Activated CD4-positive, alpha-beta T cell treated with anti-CD3 and anti-CD28 coated beads, Interleukin-2, amount 50 U/mL, for 1 hour (primary cell): ENCODE results near the gene PROK1.
A peak's percentile ranks its signal among the peaks of the same experiment; 100 is the strongest.

Experiments used
- DNase-seq: peaks from one replicate; pipeline ENCODE4 v3.0.0-alpha.2; 2020

PROK1 gene

GRCh38 chr1:110490791-110491451, 40.0 kb downstream of the PROK1 start:
- DNase-seq = no peak

- DNase-seq = no peak
These were observed 41.6 kb downstream of the PROK1 start for GRCh38 chr1:110492573-110492972.

- DNase-seq = no peak
These were observed 42.2 kb downstream of the PROK1 start for GRCh38 chr1:110493059-110493699.

- DNase-seq = no peak
These were observed 43.1 kb downstream of the PROK1 start for GRCh38 chr1:110494036-110494435.

DNA sequence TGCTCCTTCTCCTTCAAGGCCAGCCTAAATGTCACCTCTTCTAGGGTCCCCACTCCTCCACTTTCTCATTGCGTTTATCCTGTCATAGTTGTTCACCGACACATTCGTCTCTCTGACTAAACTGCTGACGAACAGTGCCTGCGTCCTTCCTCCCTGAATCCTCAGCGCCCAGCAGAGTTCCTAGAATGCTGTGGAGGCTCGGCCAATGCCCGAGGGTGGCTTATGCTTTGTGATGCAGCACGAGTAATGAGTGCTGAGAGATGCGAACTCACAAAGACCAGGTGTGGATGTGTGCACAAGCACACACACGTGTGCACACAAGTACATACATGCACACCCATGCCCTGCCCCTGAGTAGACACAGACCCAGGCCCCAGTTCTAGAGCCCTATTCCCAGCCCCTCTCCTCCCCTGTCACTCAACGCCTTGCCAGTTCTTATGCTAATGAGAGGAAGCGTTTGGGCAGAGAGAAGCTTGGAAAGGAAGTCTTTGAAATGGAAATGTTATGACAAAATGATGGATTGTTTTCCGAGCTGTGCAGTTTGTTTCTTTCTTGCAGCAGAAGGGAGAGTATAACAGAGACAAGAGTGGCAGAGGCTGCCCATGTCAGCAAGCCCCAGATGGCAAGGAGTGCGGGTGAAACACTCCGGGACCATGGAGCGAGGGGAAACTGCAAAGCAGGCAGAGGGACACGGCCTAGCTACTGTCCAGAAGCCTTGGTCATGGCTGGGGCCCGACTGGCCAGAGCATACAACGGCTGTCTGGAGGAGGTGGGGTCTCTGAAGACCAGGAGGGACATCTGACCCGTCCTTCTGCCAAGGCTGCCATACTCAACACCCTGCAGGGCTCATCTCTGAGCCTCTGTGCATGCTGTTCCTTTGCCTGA, 43.8 kb downstream of the PROK1 start:
- no peak for DNase-seq

GRCh38 chr1:110495926-110496600, 45.1 kb downstream of the PROK1 start:
- peak; percentile 77 for DNase-seq

GRCh38 chr1:110498270-110498669, 47.3 kb downstream of the PROK1 start:
- DNase-seq = no peak

DNA sequence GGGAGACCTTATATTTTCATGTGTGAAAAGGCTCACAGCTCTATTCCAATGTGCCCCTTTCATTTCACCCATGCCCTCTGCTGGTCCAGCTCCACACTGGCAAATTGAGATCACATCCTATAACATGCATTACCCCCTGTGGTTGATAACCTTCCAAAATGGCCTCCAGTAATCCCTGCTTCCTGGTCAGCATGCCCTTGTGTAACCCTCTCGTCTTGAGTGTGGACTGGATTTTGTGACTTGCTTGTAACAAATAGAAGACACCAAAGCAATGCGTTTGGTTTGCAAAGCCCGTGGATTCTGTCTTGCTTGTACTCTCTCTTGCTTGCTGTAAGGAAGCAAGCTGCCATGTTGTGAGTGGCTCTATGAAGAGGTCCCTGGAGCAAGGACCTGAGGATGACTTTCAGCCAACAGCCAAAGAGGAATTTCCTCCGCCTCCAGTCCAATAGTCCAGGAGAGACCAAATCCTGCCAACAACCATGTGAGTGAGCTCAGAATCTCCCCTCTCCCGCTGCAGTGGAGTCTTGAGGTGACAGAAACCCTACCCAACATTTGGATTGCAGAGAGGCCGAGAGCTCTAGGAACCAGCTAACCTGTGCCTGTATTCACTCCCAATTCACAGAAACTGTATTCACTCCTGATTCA, 50.7 kb downstream of the PROK1 start:
- no peak for DNase-seq

DNA sequence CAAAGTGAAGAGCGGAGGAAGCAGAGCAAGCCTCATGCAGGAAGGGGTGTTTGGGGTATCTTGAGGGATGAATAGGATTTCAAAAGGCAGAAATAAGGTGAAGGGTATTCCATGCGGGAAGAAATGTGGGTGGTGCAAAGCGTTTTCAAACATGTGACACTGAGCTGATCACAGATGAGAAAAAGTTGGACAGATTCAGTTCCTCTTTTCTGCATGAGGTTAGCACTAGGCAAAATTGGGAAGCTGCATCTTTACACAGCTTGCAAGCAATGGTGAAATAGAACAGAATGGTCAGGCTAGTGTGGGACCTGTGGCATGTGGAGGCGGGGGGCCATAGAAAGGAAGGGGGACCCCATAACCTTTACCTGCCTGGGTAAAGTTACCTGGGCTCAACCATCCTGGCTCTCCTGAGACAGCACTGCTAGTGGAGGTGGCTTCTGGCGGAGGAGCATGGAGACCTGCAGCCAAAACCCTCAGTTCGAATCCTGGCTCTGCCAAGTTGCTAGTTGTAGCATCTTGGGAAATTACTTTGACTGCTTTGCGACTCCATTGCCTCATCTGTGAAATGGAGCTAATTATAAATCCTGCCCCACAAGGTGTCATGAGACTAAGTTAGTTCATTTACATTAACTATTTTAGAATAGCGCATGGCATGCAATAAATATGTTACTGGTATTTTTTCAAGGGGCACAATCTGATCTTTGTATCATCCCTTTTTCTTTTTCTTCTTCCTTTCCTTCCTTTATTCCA, 51.6 kb downstream of the PROK1 start:
- no peak for DNase-seq

- DNase-seq = no peak
These were observed 52.5 kb downstream of the PROK1 start for GRCh38 chr1:110503471-110503870.

DNA sequence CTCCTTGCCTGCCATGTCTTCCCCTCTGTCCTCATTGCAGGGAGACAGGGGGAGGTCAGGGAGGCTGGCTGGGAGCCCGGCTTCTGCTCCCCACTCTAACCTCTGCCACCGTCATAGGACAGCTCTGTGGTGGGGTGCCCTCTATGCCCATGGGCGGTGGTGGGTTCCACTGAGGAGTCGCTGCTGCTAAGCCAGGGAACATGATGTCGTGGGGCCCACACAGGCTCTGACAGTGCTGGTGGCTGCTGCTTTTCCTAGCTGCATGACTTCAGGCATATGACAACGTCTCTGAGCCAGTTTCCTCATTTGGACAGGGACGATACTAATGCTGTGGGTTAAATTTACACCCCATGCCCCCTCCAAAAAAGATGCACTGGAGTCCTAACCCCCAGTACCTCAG, 53.3 kb downstream of the PROK1 start:
- no peak for DNase-seq

DNA sequence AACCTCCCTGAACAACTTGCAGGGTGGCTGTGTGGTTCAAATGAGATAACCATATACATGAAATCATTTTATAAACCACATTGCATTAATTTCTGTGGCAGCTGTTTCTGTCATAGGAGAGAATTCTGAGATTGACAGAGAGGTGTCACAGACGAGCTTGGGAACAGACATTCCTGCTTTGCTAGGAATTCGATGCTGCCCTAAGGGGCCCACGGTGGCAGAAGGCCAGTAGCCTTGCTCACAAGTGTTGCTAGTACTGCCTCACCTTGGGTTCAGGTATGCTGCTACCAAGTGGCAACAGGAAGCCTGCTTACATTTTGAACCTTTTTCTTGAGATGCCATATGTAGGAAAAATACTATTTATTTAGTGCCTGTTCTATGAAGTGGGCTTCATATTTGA, 54.6 kb downstream of the PROK1 start:
- DNase-seq = no peak

- DNase-seq = no peak
These were observed 55.6 kb downstream of the PROK1 start for GRCh38 chr1:110506541-110506940.
